ENCODE data around the gene MED13L.
"Not testable (repeated sequence)": the region's sequence is repeated elsewhere in the genome, so short reads cannot be mapped to it uniquely, and the experiment has no call there.

The MED13L gene

DNA sequence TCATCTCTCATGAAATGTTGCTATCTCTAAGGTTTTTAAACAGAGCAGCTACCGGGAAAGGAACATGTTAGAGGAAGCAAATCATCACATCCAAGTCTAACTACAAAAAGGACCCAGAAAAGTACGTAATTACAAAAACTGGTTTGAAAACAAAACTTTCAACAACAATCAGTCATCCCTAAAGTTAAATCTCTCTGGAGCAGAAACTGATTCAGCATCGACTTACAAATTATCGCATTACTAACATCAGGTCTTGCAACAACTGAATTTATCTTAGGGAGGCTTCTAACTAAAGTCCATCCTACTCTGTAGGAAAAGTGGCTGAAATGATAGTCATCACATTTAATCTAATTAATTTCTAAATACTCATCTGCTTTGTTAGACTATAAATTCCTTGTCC, 137.0 kb downstream of the MED13L start:
- H3K9me3 ChIP-seq (ENCODE audit: control insufficient read depth, insufficient read depth, low read length), result no peaks in the 10 kb centered on the region
- H3K27me3 ChIP-seq (ENCODE audit: control insufficient read depth, insufficient read depth, low read length), result no peaks in the 10 kb centered on the region
- H3K4me1 ChIP-seq (ENCODE audit: control insufficient read depth, insufficient read depth, low read length), result peaks cover 57% of the 10 kb centered on the region
- no peak overlapping the region for H3K27ac ChIP-seq (ENCODE audit: low read depth, low read length)
- no peak overlapping the region for H3K9ac ChIP-seq (ENCODE audit: low read depth, low read length)
- H3K36me3 ChIP-seq (ENCODE audit: control insufficient read depth, insufficient read depth, low read length), result no peaks in the 10 kb centered on the region
- no peak overlapping the region for H3K4me3 ChIP-seq (ENCODE audit: low read depth, low read length)

DNA sequence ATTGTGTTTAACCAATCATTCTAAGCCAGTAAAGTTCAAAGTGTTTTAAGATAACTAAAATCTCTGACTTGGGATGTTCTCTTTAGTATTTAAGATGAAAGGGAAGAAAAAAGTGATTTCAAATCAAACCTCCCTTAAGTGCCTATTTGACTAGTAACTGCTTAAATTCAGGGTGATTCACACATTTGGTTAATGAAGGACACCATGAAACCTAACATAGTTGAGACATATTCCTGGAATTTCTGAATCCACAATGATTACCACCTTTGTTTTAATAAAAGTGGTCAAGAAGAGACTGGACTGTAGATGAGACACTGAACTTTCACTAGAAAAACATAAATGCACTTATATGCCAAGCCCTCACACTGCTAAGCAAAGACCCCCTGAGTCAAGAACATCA, 138.7 kb downstream of the MED13L start:
- Histone ChIP-seq H3K4me3 (ENCODE audit: low read depth, low read length) (no peak overlapping the region), H3K27me3 (ENCODE audit: control insufficient read depth, insufficient read depth, low read length) (no peaks in the 10 kb centered on the region), H3K9ac (ENCODE audit: low read depth, low read length) (no peak overlapping the region), H3K9me3 (ENCODE audit: control insufficient read depth, insufficient read depth, low read length) (no peaks in the 10 kb centered on the region), H3K36me3 (ENCODE audit: control insufficient read depth, insufficient read depth, low read length) (no peaks in the 10 kb centered on the region), H3K27ac (ENCODE audit: low read depth, low read length) (peak overlapping the region; percentile 49), H3K4me1 (ENCODE audit: control insufficient read depth, insufficient read depth, low read length) (peaks cover 45% of the 10 kb centered on the region)

DNA sequence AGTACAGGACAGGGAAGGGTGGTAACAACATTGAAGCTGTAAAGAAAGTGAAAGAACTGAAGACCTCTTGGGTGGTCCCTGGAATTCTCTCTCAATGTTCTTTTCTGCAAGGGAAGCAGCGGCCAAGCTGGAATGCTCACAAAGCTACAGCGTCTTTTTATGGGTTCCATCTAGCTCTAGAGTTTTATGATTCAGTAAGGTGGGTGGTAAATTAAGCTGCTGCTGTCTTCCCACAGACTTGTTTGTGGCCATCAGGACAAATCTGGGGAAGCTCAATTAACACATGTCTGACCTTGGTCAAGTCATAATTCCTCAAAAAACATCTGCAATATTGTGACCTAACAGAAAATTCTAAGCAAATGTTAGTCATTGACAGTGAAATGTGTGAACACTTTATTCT, 139.1 kb downstream of the MED13L start:
- H3K27me3 ChIP-seq (ENCODE audit: control insufficient read depth, insufficient read depth, low read length), result no peaks in the 10 kb centered on the region
- H3K27ac ChIP-seq (ENCODE audit: low read depth, low read length), result peak overlapping the region; percentile 49
- no peaks in the 10 kb centered on the region for H3K9me3 ChIP-seq (ENCODE audit: control insufficient read depth, insufficient read depth, low read length)
- H3K36me3 ChIP-seq (ENCODE audit: control insufficient read depth, insufficient read depth, low read length), result no peaks in the 10 kb centered on the region
- peaks cover 45% of the 10 kb centered on the region for H3K4me1 ChIP-seq (ENCODE audit: control insufficient read depth, insufficient read depth, low read length)
- H3K9ac ChIP-seq (ENCODE audit: low read depth, low read length), result no peak overlapping the region
- no peak overlapping the region for H3K4me3 ChIP-seq (ENCODE audit: low read depth, low read length)

DNA sequence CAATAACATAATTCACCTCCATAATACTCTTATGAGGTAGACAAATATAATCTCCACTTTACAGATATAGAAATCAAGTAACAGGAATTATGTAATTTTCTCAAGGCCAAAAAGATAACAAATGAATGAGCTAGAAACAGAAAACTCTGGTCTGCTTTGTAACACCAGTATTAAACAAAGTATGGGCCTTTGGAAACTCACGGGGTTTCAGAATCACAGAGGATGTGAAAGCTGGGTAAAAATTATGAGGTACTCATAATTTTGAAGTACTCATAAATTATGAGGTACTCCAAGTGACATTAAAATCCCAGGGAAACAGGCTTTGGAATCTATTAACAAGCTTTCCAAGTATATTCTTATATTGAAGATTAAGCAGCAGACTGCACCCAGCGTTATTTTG, 140.2 kb downstream of the MED13L start:
- Histone ChIP-seq H3K9ac (ENCODE audit: low read depth, low read length) (no peak overlapping the region), H3K27ac (ENCODE audit: low read depth, low read length) (no peak overlapping the region), H3K4me1 (ENCODE audit: control insufficient read depth, insufficient read depth, low read length) (peaks cover 53% of the 10 kb centered on the region), H3K36me3 (ENCODE audit: control insufficient read depth, insufficient read depth, low read length) (no peaks in the 10 kb centered on the region), H3K4me3 (ENCODE audit: low read depth, low read length) (no peak overlapping the region), H3K9me3 (ENCODE audit: control insufficient read depth, insufficient read depth, low read length) (no peaks in the 10 kb centered on the region), H3K27me3 (ENCODE audit: control insufficient read depth, insufficient read depth, low read length) (no peaks in the 10 kb centered on the region)

DNA sequence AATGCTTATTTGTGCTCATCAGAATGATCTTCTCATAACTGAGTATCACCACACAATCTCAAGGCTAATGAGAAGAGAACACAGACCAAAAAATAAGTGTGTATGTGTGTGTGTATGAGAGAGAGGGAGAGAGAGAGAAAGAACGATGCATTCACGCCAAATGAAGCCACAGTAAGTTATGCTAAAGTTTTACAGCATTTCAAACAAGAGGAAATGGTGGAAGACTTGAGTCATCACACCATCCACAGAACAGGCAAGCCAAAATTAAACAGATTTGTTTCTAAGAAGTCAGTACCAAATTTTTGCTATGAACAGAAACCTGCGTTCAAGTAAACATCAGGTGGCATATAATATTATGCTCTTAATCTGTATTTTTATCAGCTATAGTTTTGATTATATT, 141.2 kb downstream of the MED13L start:
- no peaks in the 10 kb centered on the region for H3K27me3 ChIP-seq (ENCODE audit: control insufficient read depth, insufficient read depth, low read length)
- no peaks in the 10 kb centered on the region for H3K36me3 ChIP-seq (ENCODE audit: control insufficient read depth, insufficient read depth, low read length)
- H3K4me3 ChIP-seq (ENCODE audit: low read depth, low read length), result no peak overlapping the region
- no peak overlapping the region for H3K9ac ChIP-seq (ENCODE audit: low read depth, low read length)
- H3K4me1 ChIP-seq (ENCODE audit: control insufficient read depth, insufficient read depth, low read length), result peaks cover 55% of the 10 kb centered on the region
- H3K27ac ChIP-seq (ENCODE audit: low read depth, low read length), result no peak overlapping the region
- no peaks in the 10 kb centered on the region for H3K9me3 ChIP-seq (ENCODE audit: control insufficient read depth, insufficient read depth, low read length)

DNA sequence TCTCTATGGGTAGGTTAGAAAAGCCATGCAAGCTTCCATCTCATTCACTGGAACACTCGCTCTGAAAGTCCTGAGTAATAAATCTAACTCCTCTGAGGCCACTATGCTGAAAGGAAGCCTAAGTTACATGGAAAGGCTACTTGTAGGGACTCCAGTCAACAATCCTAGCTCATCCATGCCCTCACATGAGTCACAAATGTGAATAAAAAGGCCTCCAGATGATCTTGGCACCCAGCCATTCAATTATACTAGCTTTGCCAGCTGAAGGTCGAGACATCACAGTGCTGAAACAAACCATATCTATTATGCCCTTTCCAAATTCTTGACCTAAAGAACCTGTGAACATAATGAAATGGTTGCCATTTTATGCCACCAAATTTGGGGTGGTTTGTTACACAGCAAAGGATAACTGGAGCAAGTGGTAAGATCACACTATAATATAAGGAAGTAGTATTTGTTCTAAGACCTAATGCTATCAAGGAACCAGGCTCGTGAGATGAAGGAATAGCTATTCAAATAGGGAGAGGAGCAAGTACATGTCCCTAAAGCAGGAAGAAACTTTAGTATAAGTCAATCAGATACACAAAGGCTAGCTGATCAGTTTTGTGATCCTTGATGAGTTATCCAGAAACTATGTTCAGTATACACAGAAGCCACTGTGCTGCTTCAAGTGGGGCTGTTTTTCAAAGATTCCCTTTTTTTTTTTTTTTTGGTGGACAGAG, 142.1 kb downstream of the MED13L start:
- Histone ChIP-seq H3K27me3 (ENCODE audit: control insufficient read depth, insufficient read depth, low read length) (no peaks in the 10 kb centered on the region), H3K4me1 (ENCODE audit: control insufficient read depth, insufficient read depth, low read length) (peaks cover 55% of the 10 kb centered on the region), H3K9me3 (ENCODE audit: control insufficient read depth, insufficient read depth, low read length) (no peaks in the 10 kb centered on the region), H3K9ac (ENCODE audit: low read depth, low read length) (no peak overlapping the region), H3K4me3 (ENCODE audit: low read depth, low read length) (no peak overlapping the region), H3K27ac (ENCODE audit: low read depth, low read length) (no peak overlapping the region), H3K36me3 (ENCODE audit: control insufficient read depth, insufficient read depth, low read length) (no peaks in the 10 kb centered on the region)

DNA sequence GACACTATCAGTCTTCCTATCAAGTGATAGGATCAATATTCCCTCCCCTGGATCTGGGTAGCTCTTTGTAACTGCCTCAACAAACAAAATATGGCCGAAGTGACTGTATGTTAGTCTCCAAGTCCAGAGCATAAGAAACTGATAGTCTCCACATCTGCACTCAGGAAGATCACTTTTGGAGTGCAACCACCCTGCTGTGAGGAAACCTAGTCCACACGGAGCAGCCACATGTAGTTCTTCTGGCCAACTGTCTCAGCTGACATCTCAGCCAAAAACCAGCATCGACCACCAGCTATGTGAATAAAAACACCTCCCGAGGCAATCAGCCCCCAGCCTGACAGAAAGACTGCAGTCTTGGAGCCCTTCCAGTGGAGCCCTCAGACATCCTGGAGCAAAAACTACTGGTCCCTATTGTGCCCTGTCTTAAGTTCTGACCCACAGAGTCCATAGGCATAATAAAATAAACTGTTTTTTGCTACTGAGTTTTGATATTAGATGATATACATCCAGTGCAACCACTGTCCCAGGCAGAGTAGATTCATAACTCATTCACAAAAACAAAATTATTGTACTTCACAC, 143.8 kb downstream of the MED13L start:
- Histone ChIP-seq H3K9ac (ENCODE audit: low read depth, low read length) (no peak overlapping the region), H3K4me1 (ENCODE audit: control insufficient read depth, insufficient read depth, low read length) (peaks cover 41% of the 10 kb centered on the region), H3K36me3 (ENCODE audit: control insufficient read depth, insufficient read depth, low read length) (no peaks in the 10 kb centered on the region), H3K27me3 (ENCODE audit: control insufficient read depth, insufficient read depth, low read length) (no peaks in the 10 kb centered on the region), H3K9me3 (ENCODE audit: control insufficient read depth, insufficient read depth, low read length) (no peaks in the 10 kb centered on the region), H3K4me3 (ENCODE audit: low read depth, low read length) (no peak overlapping the region), H3K27ac (ENCODE audit: low read depth, low read length) (no peak overlapping the region)

DNA sequence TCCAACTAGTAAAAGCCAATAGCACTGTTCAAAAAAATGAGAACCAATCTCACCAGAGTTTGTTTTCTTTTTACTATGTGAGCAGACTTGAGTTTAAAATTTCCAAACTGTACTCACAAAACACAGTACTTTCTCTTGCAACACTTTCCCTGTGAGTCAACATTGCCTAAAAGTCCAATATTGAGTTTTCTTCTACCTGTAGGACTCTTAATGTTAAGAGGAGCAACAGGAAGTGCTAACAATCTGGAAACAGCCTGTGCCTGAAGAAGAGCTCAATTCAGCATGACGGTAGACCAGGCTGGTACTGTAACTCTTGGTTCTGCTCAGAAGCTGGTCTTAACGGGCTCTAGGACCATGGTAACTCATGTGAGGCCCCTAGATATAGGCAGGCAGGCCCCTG, 144.3 kb downstream of the MED13L start:
- Histone ChIP-seq H3K27me3 (ENCODE audit: control insufficient read depth, insufficient read depth, low read length) (no peaks in the 10 kb centered on the region), H3K36me3 (ENCODE audit: control insufficient read depth, insufficient read depth, low read length) (no peaks in the 10 kb centered on the region), H3K27ac (ENCODE audit: low read depth, low read length) (no peak overlapping the region), H3K4me3 (ENCODE audit: low read depth, low read length) (no peak overlapping the region), H3K9me3 (ENCODE audit: control insufficient read depth, insufficient read depth, low read length) (no peaks in the 10 kb centered on the region), H3K9ac (ENCODE audit: low read depth, low read length) (no peak overlapping the region), H3K4me1 (ENCODE audit: control insufficient read depth, insufficient read depth, low read length) (peaks cover 41% of the 10 kb centered on the region)

DNA sequence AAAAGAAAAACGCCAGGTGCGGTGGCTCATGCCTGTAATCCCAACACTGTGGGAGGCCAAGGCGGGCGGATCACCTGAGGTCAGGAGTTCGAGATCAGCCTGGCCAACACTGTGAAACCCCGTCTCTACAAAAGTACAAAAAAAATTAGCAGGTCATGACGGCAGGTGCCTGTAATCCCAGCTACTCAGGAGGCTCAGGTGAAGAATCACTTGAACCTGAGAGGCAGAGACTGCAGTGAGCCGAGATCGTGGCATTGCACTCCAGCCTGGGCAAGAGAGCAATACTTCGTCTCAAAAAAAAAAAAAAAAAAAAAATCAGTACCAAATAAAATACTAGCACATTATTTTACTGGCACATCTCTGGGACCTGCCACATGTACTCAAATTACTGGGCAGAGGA, 145.5 kb downstream of the MED13L start:
- not testable (repeated sequence) for H3K9me3 ChIP-seq (ENCODE audit: control insufficient read depth, insufficient read depth, low read length); H3K27me3 ChIP-seq (ENCODE audit: control insufficient read depth, insufficient read depth, low read length); H3K27ac ChIP-seq (ENCODE audit: low read depth, low read length); H3K9ac ChIP-seq (ENCODE audit: low read depth, low read length); H3K36me3 ChIP-seq (ENCODE audit: control insufficient read depth, insufficient read depth, low read length); H3K4me3 ChIP-seq (ENCODE audit: low read depth, low read length)
- H3K4me1 ChIP-seq (ENCODE audit: control insufficient read depth, insufficient read depth, low read length), result peaks cover 50% of the 10 kb centered on the region

DNA sequence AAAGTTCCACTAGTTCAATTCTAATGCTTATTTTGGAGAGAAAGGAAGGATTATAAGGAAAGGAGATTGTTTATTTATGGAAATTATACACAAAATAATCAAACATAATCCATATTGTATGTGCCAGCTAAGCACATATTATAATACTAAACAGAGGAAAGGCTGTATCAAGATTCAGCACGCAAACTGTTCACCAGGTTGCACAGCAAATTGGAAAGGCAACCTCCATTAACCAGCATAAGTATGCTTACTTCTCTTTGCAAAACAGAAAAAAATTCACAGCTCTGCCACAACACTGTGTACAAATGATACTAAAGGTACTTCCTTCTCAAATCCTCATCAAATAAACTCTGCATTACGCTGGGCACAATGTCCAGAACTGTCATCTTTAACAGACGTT, 146.3 kb downstream of the MED13L start:
- H3K9ac ChIP-seq (ENCODE audit: low read depth, low read length), result no peak overlapping the region
- H3K4me1 ChIP-seq (ENCODE audit: control insufficient read depth, insufficient read depth, low read length), result peaks cover 55% of the 10 kb centered on the region
- no peak overlapping the region for H3K4me3 ChIP-seq (ENCODE audit: low read depth, low read length)
- H3K27me3 ChIP-seq (ENCODE audit: control insufficient read depth, insufficient read depth, low read length), result no peaks in the 10 kb centered on the region
- no peaks in the 10 kb centered on the region for H3K9me3 ChIP-seq (ENCODE audit: control insufficient read depth, insufficient read depth, low read length)
- H3K27ac ChIP-seq (ENCODE audit: low read depth, low read length), result no peak overlapping the region
- no peaks in the 10 kb centered on the region for H3K36me3 ChIP-seq (ENCODE audit: control insufficient read depth, insufficient read depth, low read length)

DNA sequence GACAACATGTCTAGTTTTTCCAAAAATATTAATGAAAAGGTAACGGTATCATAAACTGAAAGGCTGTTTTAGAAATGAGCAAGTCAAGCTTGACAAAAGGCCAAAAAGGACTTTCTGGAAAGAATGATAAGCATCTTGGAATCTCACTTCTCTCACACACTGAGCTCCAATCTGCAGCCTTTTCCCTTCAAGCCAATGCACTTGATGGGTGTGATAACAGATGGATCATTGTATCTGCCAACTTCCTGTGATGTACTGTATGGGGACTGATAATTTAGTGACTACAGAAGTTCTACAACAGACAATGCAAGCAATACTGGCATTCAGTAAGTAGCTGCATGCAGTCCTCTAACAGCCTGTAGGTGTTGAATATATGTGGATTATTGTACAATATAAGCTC, 147.1 kb downstream of the MED13L start:
- Histone ChIP-seq H3K36me3 (ENCODE audit: control insufficient read depth, insufficient read depth, low read length) (no peaks in the 10 kb centered on the region), H3K27ac (ENCODE audit: low read depth, low read length) (no peak overlapping the region), H3K9ac (ENCODE audit: low read depth, low read length) (no peak overlapping the region), H3K27me3 (ENCODE audit: control insufficient read depth, insufficient read depth, low read length) (no peaks in the 10 kb centered on the region), H3K4me1 (ENCODE audit: control insufficient read depth, insufficient read depth, low read length) (peaks cover 57% of the 10 kb centered on the region), H3K4me3 (ENCODE audit: low read depth, low read length) (no peak overlapping the region), H3K9me3 (ENCODE audit: control insufficient read depth, insufficient read depth, low read length) (no peaks in the 10 kb centered on the region)

Data from HUES48 (cell line).